Gastrocnemius medialis (tissue), 4 donors: ENCODE results near the gene AGTPBP1. TPM values are rescaled to one million over a fixed set of nuclear protein-coding genes. Genes with fewer than 3 reads are reported as not detected.
A peak's percentile ranks its signal among the peaks of the same experiment; 100 is the strongest.

Experiments
- ATAC-seq, 2 donors: fragments of 150-250 bp; one replicate each; pipeline ENCODE4 v1.9.1; 2016
- DNase-seq, 2 donors: peaks; one replicate each; pipeline ENCODE4 v3.0.0-alpha.2; 2019
- H3K27ac ChIP-seq, 4 donors: fragments of 200-600 bp; sonication (generic); 1 replicate in 1 of 4; 2 replicates in 3 of 4; pipeline ENCODE4 v1.5.1; 2016 to 2018; ENCODE audit warnings: mild to moderate bottlenecking in 2 of 4, moderate library complexity in 1 of 4
- H3K27me3 ChIP-seq, 3 donors: fragments of 200-600 bp; sonication (generic) in 2 of 3; 1 replicate in 1 of 3; 2 replicates in 2 of 3; pipeline versions ENCODE4 v1.5.1 to v1.6.0; 2016 to 2019; ENCODE audit warnings: mild to moderate bottlenecking in 1 of 3, moderate library complexity in 1 of 3
- H3K36me3 ChIP-seq, 2 donors: fragments of 200-600 bp; sonication (generic) in 1 of 2; one replicate each; pipeline ENCODE4 v1.5.1; 2017 to 2018
- H3K4me1 ChIP-seq, 2 donors: fragments of 200-600 bp; sonication (generic) in 1 of 2; one replicate each; pipeline ENCODE4 v1.5.1; 2016 to 2017; ENCODE audit warnings: mild to moderate bottlenecking in 2 of 2
- H3K4me3 ChIP-seq, 4 donors: fragments of 200-600 bp; sonication (generic) in 3 of 4; 1 replicate in 1 of 4; 2 replicates in 3 of 4; pipeline ENCODE4 v1.5.1; 2016 to 2019; ENCODE audit warnings: mild to moderate bottlenecking in 2 of 4
- H3K9me3 ChIP-seq, 3 donors: fragments of 200-600 bp; sonication (generic) in 2 of 3; 1 replicate in 1 of 3; 2 replicates in 2 of 3; pipeline ENCODE4 v1.5.1; 2016 to 2019
- CTCF ChIP-seq, 5 experiments: fragments of 450-650 bp in 3 of 5; fragments of 200-600 bp in 2 of 5; sonication (generic) in 2 of 5; IDR thresholded peaks in 4 of 5; conservative IDR thresholded peaks in 1 of 5; 1 replicate in 4 of 5; 2 replicates in 1 of 5; pipeline ENCODE4 v1.5.1; 2016 to 2019; ENCODE audit warnings: antibody characterized with exemption in 5 of 5, mild to moderate bottlenecking in 3 of 5, moderate library complexity in 3 of 5
- POLR2A ChIP-seq, 2 donors: fragments of 450-650 bp; IDR thresholded peaks; one replicate each; pipeline ENCODE4 v1.6.1; 2017; ENCODE audit warnings: antibody characterized with exemption in 2 of 2, mild to moderate bottlenecking in 2 of 2, moderate library complexity in 2 of 2
- in situ Hi-C, 4 donors: fragments of 200-750 bp; cut with MboI; loops; one replicate each; pipeline versions ENCODE4 v1.15.0 to v1.8.0; 2017; ENCODE audit warnings: low sequenced_read_pairs in 4 of 4
- intact Hi-C: fragments of 100-400 bp; cut with DNase I; formaldehyde crosslinking; loops from one replicate; pipeline ENCODE4 v1.15.1; 2023; ENCODE audit warnings: low total_unique reads
- total RNA-seq, 4 donors: library from RNA; depleted of rRNA; stranded (reverse); fragments of >200 nt; gene quantifications; one replicate each; pipeline versions ENCODE4 v1.1.0 to v1.2.3, GENCODE V29; 2016

The AGTPBP1 gene
- total RNA-seq, 4 donors from 2014 or later, result 24.4 to 39.7 (median 31.8) TPM

GRCh38 chr9:85521371-85522197, 220.2 kb downstream of the AGTPBP1 start:
- Histone ChIP-seq H3K27me3 (no peaks in the 10 kb centered on the region), H3K36me3 (no peaks in the 10 kb centered on the region), H3K9me3 (no peaks in the 10 kb centered on the region), H3K27ac (peak overlapping the region; percentile 74 to 82 (median 77)), H3K4me3 (peak overlapping the region; percentile 28 to 54 (median 34)), H3K4me1 (peaks cover 11 to 17% of the 10 kb centered on the region in 2 donors)
- in situ Hi-C loops, result no loop called here
- intact Hi-C loops, result no loop called here
- peak; percentile 87 to 96 for ATAC-seq
- DNase-seq, result peak; percentile 60 to 65
- TF ChIP-seq CTCF (IDR thresholded peaks at IDR 0.05 in 4 of 5, conservative IDR thresholded peaks at IDR 0.05 in 1 of 5), result no peak
- no peak for TF ChIP-seq POLR2A (IDR thresholded peaks at IDR 0.05)

DNA sequence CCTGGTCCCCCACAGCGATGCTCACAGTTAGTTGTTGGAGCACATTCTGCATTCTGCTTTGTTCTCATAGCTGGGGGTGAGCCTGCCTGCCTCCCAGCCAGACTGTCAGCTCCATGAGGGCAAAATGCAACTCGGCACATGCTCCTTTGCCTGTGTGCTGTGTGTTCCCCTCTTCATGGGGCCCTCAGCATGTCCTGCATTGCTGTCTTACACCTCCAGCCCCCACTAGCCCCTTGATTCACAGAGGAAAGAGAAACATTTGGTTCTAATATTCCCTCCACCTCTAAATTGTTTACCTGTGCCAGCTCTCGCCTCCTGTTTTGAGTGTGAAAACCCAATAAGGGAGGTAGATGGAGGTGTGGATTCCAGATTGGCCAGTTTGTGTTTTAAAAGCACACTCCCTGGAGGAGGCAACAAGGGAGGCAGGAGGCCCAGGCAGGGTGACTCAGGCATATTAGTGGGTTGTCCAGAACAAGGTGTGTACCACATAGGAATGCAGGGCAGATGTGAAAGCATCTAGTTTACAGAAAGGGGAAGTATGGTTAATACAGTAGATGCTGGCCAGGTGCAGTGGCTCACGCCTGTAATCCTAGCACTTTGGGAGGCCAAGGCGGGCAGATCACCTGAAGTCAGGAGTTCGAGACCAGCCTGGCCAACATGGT, 224.6 kb downstream of the AGTPBP1 start:
- no peak for DNase-seq
- H3K4me1 ChIP-seq, result peaks cover 4 to 11% of the 10 kb centered on the region in 2 donors
- H3K4me3 ChIP-seq, result no peak overlapping the region
- ATAC-seq, result no peak
- no peaks in the 10 kb centered on the region for H3K36me3 ChIP-seq
- intact Hi-C loops (no loop called here), in situ Hi-C loops (no loop called here)
- TF ChIP-seq POLR2A (IDR thresholded peaks at IDR 0.05) (no peak), CTCF (IDR thresholded peaks at IDR 0.05 in 4 of 5, conservative IDR thresholded peaks at IDR 0.05 in 1 of 5) (no peak)
- H3K9me3 ChIP-seq, result no peaks in the 10 kb centered on the region
- no peaks in the 10 kb centered on the region for H3K27me3 ChIP-seq
- H3K27ac ChIP-seq, result no peak overlapping the region

DNA sequence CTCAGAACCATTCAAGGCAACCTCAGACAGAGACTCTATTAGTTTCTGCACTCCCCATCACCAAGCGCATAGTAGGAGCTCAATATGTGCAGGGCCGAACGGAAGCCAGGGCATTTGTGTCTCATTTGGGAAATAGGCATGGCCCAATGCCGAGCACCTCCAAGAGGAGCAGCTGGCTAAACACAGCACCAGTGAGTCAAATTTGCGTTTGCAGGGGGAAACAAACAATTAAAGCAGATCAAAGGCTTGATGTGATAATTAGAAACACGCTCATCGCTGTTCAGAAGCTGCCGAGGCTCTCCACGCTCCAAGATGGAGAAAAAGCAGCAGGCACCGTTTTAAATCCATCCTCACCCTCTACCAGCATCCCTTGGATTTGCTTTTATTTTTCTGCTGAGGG, 225.3 kb downstream of the AGTPBP1 start:
- intact Hi-C loops, result no loop called here
- ATAC-seq, result no peak
- in situ Hi-C loops, result no loop called here
- Histone ChIP-seq H3K4me1 (peaks cover 0 to 9% of the 10 kb centered on the region in 2 donors), H3K9me3 (no peaks in the 10 kb centered on the region), H3K36me3 (no peaks in the 10 kb centered on the region), H3K27ac (no peak overlapping the region), H3K27me3 (no peaks in the 10 kb centered on the region), H3K4me3 (no peak overlapping the region)
- no peak for DNase-seq
- TF ChIP-seq CTCF (IDR thresholded peaks at IDR 0.05 in 4 of 5, conservative IDR thresholded peaks at IDR 0.05 in 1 of 5) (no peak), POLR2A (IDR thresholded peaks at IDR 0.05) (no peak)

DNA sequence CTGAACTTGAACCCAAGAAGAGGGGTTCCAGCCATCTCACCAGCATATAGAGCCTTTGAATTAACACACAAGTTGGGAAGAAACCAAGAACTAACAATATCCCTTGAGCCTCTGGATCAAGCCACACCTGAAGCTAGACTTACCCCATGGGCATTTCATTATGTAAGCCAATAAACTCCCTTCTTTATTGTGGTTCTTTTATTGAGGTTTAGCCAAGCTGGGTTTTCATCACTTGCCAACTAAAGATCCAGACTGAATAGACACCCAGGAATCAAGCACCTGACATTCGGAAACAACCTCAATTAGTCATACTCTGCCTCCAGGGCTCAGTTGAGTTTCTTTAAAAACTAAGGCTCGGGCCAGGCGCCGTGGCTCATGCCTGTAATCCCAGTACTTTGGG, 226.7 kb downstream of the AGTPBP1 start:
- Histone ChIP-seq H3K4me3 (no peak overlapping the region), H3K9me3 (no peaks in the 10 kb centered on the region), H3K27ac (no peak overlapping the region), H3K36me3 (no peaks in the 10 kb centered on the region), H3K27me3 (no peaks in the 10 kb centered on the region), H3K4me1 (no peaks in the 10 kb centered on the region)
- intact Hi-C loops, result no loop called here
- in situ Hi-C loops, result no loop called here
- no peak for TF ChIP-seq CTCF (IDR thresholded peaks at IDR 0.05 in 4 of 5, conservative IDR thresholded peaks at IDR 0.05 in 1 of 5)
- ATAC-seq, result no peak
- DNase-seq, result no peak
